ENCODE data around the gene ZNF185.

DNA sequence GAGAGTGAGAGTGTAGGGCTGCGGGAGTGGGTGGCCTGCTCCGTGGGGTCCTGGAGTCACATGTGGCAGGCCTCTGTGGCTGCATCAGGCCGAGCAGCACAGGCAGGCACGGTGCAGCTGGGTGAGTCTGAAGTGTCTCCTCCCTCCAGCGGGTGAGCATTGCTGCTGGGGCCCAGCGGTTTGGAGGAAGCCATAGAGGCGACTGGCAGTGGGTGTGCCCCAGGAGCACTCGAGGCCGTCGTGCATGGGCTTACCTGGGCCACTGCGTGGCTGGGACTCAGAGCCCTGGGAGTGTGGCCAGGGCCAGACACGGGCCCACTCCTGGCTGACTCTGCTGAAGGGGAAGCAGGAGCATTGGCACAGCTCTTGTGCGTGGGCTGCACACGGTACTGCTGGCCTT lies 10.6 kb downstream of the ZNF185 start:
- TF ChIP-seq, protein P1, sequence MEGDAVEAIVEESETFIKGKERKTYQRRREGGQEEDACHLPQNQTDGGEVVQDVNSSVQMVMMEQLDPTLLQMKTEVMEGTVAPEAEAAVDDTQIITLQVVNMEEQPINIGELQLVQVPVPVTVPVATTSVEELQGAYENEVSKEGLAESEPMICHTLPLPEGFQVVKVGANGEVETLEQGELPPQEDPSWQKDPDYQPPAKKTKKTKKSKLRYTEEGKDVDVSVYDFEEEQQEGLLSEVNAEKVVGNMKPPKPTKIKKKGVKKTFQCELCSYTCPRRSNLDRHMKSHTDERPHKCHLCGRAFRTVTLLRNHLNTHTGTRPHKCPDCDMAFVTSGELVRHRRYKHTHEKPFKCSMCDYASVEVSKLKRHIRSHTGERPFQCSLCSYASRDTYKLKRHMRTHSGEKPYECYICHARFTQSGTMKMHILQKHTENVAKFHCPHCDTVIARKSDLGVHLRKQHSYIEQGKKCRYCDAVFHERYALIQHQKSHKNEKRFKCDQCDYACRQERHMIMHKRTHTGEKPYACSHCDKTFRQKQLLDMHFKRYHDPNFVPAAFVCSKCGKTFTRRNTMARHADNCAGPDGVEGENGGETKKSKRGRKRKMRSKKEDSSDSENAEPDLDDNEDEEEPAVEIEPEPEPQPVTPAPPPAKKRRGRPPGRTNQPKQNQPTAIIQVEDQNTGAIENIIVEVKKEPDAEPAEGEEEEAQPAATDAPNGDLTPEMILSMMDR (IDR thresholded peaks at IDR 0.05): no peak
- TF ChIP-seq EZH2phosphoT487 (IDR thresholded peaks at IDR 0.05): no peak
